ENCODE results near the gene FLT4.

FLT4 gene

GRCh38 chr5:180603076-180603594 lies 46.3 kb downstream of the FLT4 start:
- peak; percentile 15 for DNase-seq

GRCh38 chr5:180602481-180603075 lies 46.8 kb downstream of the FLT4 start:
- no peak for DNase-seq

DNA sequence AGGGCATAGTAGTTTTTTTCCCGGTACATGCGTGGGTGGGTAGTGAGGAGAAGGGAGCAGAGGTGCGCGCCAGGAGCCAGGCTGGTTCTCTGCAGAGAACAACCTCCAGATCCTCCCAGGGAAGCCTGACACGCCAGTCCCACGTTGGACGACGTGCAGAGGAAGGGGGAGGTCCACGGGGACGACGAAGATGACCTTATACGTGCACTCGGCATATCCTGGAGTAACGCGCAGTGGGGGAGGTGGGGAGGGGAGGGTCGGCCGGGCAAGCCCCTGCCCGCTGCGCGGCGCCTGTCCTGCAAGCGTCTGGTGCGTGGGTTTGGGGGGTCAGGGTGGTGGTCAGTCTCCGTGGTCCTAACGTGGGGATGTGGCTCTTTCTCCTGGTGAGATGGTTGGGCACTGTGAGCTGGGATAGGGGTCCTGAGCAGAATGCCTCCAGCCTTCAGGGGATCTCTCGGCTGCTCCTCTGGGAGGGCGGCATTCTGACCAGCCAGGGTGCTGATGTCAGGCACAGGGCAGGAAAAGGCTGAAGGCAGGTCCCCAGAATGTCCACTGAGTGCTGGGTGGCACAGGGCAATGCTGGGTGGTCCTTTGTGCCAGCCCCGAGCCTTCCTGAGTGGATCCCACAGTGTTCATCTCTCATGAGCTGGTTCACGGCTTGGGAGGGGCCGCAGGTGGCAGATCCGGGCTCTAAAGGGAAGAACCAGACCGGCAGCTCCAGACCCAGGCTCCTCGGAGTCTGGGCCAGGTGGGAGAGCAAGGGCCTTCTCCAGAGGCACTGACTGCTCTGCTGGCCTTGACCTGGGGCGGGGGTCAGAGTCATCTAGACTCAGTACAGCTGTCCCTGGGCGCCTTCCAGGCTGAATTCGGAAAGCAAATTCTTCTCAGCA lies 47.6 kb downstream of the FLT4 start:
- DNase-seq: no peak

DNA sequence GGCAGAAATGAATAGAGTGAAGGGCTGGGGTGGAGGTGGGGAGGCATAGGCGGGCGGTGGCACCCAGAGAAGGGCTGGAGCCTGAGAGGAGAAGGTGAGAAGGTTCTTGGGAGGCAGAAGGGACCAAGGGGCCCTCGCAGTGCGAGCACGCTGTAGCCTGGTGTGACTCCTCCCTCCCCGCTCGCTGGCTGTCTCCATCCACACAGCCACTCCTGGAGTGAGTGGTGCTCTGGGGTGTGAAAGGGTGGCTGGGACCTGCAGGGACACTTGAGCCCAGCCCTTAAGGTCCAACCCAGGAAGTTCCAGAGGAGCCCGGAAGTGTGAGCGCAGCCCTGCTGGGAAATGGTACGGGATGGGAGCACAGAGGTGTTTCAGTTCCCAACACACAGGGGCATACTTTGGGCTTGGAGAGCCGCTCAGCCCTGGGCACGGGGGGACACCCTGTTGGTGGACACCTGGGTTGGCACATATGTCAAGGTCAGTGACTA lies 48.8 kb downstream of the FLT4 start:
- DNase-seq: no peak

DNA sequence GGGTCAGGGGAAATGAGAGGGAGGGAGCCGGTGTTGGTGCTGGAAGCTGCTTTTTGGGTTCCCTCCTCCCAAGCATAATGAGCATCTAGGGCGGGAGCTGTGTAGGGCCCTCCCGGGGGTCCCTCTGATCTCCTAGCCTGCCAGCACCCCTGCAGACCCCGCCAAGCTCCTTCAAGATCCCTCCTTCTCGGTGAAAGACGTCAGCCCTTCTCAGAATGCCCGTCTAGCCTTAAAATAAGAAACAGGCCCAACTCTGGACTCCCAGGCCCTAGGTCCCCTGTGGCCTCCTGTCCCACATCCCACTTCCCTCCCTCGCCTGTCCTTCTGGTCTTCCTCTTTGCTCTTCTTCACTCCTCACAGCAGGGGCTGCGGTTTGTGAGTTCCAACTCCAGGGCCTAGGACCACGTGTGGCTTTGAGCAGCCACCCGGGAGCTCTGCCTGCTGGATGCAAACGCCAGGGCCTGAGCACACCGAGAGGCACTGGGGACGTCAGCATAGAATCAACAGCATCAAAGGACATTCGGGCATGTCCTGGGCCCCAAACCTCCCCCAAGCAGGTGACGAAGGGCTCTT lies 49.3 kb downstream of the FLT4 start:
- no peak for DNase-seq

GRCh38 chr5:180599590-180599914 lies 49.8 kb downstream of the FLT4 start:
- DNase-seq: no peak

DNA sequence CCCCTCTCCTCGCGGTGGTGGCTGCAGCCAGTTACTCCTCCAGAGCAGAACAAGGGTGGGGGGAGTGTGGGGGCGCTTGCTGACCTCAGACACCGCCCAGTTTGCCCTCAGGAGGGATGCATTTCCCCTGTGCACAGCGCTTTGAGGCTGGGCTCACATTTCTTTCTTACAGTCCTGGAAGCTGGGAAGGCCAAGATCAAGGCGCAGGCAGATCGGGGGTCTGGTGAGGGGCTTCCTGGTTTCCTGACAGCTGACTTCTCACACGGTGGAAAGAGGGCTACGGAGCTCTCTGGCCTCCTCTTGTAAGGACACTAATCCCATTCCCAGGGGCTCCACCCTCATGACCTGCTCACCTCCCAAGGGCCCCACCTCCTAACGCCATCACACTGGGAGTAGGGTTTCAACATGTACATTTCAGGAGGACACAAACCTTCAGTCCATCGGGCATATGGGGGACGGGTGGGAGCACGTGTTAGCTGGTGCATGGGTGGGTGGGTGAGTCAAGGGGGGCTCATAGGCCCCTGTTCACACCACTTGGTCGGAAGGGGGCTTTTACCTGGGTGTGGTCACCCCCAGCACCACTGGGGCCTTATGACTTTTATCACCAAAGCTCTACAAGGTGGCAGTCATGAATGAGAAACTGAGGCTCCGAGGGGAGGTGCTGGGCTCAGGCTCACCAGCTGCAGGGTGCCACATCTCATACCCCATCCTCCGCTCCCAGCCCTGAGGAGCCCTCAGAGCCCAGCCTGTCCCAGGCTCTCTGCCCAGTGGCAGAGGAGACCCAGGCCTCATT lies 50.4 kb downstream of the FLT4 start:
- no peak for DNase-seq

DNA sequence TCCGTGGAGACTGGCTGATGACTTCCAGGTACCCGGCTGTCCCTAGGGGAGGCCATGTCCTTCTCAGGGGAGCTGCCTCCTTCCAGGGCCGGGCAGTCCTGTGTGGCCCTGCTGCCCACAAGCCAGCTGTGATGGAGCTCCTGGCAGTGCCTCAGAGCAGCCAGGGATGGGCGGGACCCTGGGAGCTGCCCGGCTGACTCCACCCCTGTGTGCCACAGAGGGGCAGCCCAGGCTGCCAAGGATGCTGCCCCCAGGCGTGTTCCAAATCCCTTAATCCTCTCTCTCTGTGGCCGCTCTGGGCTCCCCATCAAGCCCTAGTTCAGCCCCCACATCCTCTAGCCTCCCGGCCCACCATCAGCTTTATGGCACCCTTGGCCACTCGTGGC lies 51.1 kb downstream of the FLT4 start:
- DNase-seq: no peak

- DNase-seq: no peak
Measured at GRCh38 chr5:180596668-180597231, 52.6 kb downstream of the FLT4 start.

GRCh38 chr5:180596115-180596667 lies 53.2 kb downstream of the FLT4 start:
- DNase-seq: no peak

GRCh38 chr5:180595381-180596114 lies 53.9 kb downstream of the FLT4 start:
- no peak for DNase-seq

DNA sequence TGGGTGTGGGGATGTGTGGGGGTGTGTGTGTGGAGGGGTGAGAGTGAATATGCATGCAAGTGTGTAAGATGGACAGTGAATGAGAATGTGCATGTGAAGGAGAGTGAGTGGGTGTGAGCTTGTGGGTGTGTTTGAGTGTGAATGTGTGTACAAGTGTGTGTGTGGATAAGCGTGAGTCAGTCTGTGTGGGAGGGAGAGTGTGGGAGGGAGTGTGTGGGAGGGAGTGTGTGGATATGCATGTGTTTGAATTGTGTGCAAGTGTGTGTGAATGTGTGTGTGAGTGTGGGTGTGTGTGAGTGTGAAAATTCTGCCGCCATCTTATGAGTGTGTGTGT lies 54.4 kb downstream of the FLT4 start:
- DNase-seq: no peak

- DNase-seq: no peak
Measured at GRCh38 chr5:180594311-180595045, 54.9 kb downstream of the FLT4 start.

DNA sequence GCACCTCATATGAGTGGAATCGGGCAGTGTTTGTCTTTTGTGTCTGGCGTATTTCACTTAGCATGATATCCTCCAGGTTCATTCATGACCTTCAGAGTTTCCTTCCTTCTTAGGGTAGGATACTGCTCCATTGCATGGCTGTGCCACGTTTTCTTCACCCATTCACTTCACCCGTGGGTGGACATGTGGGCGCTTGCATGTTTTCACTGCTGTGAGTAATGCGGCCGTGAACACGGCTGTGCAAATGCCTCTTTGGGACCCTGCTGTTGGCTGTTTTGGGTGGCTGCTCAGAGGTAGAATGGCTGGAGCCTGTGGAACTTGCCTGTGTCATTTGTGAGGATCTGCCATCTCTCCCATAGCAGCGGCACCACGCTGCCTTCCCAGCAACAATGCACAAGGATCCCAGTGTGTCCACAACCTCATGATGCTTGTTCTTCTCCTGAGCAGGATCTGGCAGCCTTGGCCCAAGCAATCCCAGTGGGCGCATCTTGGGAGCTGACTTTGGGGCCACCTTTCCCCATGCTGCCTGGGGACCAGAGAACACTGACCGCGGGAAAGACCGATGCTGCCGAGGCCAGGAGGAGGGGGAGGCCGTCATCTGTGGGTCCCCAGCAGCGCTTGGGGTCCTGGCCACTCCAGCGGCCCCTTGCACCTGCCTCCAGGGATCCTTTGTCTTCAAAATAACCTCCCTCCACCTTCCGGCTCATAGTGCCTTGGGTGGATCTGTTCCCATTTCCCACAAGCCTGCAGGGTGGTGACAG lies 55.8 kb downstream of the FLT4 start:
- no peak for DNase-seq

GRCh38 chr5:180592176-180592575 lies 57.2 kb downstream of the FLT4 start:
- no peak for DNase-seq

- no peak for DNase-seq
Measured at GRCh38 chr5:180591311-180591887, 58.0 kb downstream of the FLT4 start, which contains the start of gene SCGB3A1. SCGB3A1 (minus strand) TSS chr5:180591499; CDS start chr5:180591462, 37 bp downstream.

GRCh38 chr5:180590543-180591310 lies 58.7 kb downstream of the FLT4 start:
- DNase-seq: no peak

- no peak for DNase-seq
Measured at GRCh38 chr5:180589771-180590542, 59.4 kb downstream of the FLT4 start.

Measured in CD4-positive, alpha-beta T cell treated with Interleukin-15 for 1 hour (primary cell).